Upper lobe of left lung (tissue), 4 donors: ENCODE results near the gene CLN6.

ENCODE experiments used
- POLR2A ChIP-seq, 4 donors: fragments of 450-650 bp; IDR thresholded peaks; one replicate each; pipeline ENCODE4 v1.5.1; 2016 to 2017; ENCODE audit warnings: antibody characterized with exemption in 4 of 4, mild to moderate bottlenecking in 2 of 4
- POLR2AphosphoS5 ChIP-seq, 2 donors: sonication (generic); formaldehyde crosslinking; IDR thresholded peaks; one replicate each; pipeline ENCODE4 v1.5.1; 2017; ENCODE audit warnings: antibody characterized with exemption in 2 of 2
- TF ChIP-seq, protein P1 (sequence below), 6 experiments: fragments of 450-650 bp in 4 of 6; fragments of 200-600 bp in 2 of 6; sonication (generic) in 2 of 6; IDR thresholded peaks; one replicate each; pipeline ENCODE4 v1.5.1; 2016 to 2019; ENCODE audit warnings: antibody characterized with exemption in 6 of 6

DNA sequence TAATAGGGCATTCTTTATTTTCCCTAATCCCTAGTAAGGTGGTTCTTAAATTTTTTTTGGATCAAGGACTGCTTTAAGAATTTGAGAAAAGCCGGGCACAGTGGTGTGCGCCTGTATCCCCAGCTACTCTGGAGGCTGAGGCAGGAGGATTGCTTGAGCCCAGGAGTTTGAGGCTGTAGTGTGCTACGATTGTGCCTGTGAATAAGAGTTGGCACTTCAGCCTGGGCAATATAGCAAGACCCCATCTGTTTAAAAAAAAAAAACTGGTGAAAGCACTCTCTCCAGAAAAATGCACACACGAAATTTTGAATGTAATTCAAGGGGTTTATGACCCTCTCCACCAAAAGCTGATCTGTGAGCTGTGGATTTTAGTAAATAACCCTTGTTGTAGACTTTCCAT, 56.4 kb downstream of the CLN6 start:
- TF ChIP-seq POLR2AphosphoS5 (IDR thresholded peaks at IDR 0.05) = no peak
- TF ChIP-seq POLR2A (IDR thresholded peaks at IDR 0.05) = no peak
- TF ChIP-seq, protein P1, sequence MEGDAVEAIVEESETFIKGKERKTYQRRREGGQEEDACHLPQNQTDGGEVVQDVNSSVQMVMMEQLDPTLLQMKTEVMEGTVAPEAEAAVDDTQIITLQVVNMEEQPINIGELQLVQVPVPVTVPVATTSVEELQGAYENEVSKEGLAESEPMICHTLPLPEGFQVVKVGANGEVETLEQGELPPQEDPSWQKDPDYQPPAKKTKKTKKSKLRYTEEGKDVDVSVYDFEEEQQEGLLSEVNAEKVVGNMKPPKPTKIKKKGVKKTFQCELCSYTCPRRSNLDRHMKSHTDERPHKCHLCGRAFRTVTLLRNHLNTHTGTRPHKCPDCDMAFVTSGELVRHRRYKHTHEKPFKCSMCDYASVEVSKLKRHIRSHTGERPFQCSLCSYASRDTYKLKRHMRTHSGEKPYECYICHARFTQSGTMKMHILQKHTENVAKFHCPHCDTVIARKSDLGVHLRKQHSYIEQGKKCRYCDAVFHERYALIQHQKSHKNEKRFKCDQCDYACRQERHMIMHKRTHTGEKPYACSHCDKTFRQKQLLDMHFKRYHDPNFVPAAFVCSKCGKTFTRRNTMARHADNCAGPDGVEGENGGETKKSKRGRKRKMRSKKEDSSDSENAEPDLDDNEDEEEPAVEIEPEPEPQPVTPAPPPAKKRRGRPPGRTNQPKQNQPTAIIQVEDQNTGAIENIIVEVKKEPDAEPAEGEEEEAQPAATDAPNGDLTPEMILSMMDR (IDR thresholded peaks at IDR 0.05) = no peak
